A673 (cell line): Measurements from ENCODE around the gene EIF4G1. TPM values are rescaled to one million over a fixed set of nuclear protein-coding genes. Genes with fewer than 3 reads are reported as not detected.
"Not testable (repeated sequence)": the region's sequence is repeated elsewhere in the genome, so short reads cannot be mapped to it uniquely, and the experiment has no call there.

Experiments used
- Bru-seq: library from RNA; stranded (reverse); fragments of 400-500 nt; gene quantifications from one replicate; lab custom pipeline; 2021; lab: Mats Ljungman, UMichigan
- BruChase-seq, 2 experiments: library from RNA; stranded (reverse); fragments of 400-500 nt; gene quantifications; one replicate each; lab custom pipeline; 2021; lab: Mats Ljungman, UMichigan
- BruUV-seq: library from RNA; stranded (reverse); fragments of 400-500 nt; replicated peaks from 2 replicates; lab custom pipeline; 2021; lab: Mats Ljungman, UMichigan
- CTCF ChIA-PET: fragments of 300-600 bp; sonication (Branson Sonifier 250); formaldehyde crosslinking; loops from one replicate; lab custom pipeline; 2022; ENCODE audit warnings: antibody characterized with exemption; lab: Charles Lee
- POLR2A ChIA-PET: fragments of 300-600 bp; sonication (Branson Sonifier 250); formaldehyde crosslinking; loops from one replicate; lab custom pipeline; 2022; ENCODE audit warnings: antibody characterized with exemption; ENCODE audit not compliant: low non-redundant PET; lab: Charles Lee
- DNase-seq: peaks from one replicate; pipeline ENCODE4 v3.0.0-alpha.2; 2015; ENCODE audit warnings: low spot score
- H3K27ac ChIP-seq: fragments of 200-600 bp; sonication (generic); 2 replicates; pipeline ENCODE4 v1.5.1; 2016; ENCODE audit warnings: mixed run types, low read depth, mild to moderate bottlenecking, mixed read lengths, antibody characterized with exemption, low read length; ENCODE audit not compliant: poor library complexity, severe bottlenecking
- H3K27me3 ChIP-seq: fragments of 200-600 bp; sonication (generic); replicated peaks from 2 replicates; pipeline ENCODE4 v1.6.1; 2017; ENCODE audit warnings: mixed run types, low read depth, mild to moderate bottlenecking, mixed read lengths, antibody characterized with exemption, low read length; ENCODE audit not compliant: insufficient read depth, poor library complexity
- H3K36me3 ChIP-seq: fragments of 200-600 bp; sonication (generic); 2 replicates; pipeline ENCODE4 v1.6.1; 2016; ENCODE audit warnings: mixed run types, mild to moderate bottlenecking, mixed read lengths, antibody characterized with exemption, low read length; ENCODE audit not compliant: insufficient read depth, poor library complexity, severe bottlenecking
- H3K4me1 ChIP-seq: fragments of 200-600 bp; sonication (generic); 2 replicates; pipeline ENCODE4 v1.6.1; 2017; ENCODE audit warnings: mixed run types, mild to moderate bottlenecking, mixed read lengths, antibody characterized with exemption, low read length; ENCODE audit not compliant: insufficient read depth, poor library complexity, severe bottlenecking
- H3K4me3 ChIP-seq: fragments of 200-600 bp; sonication (generic); 2 replicates; pipeline ENCODE4 v1.5.1; 2016; ENCODE audit warnings: low read depth, mixed run types, mild to moderate bottlenecking, mixed read lengths, low read length; ENCODE audit not compliant: poor library complexity, severe bottlenecking
- H3K9me3 ChIP-seq: fragments of 200-600 bp; sonication (generic); 2 replicates; pipeline ENCODE4 v1.6.1; 2016; ENCODE audit warnings: mixed run types, low read depth, mild to moderate bottlenecking, mixed read lengths, antibody characterized with exemption, low read length; ENCODE audit not compliant: poor library complexity, severe bottlenecking
- CTCF ChIP-seq: fragments of 300-800, 200-600 bp; sonication (generic); conservative IDR thresholded peaks from 2 replicates; pipeline ENCODE4 v1.5.1; 2017; ENCODE audit warnings: low read depth, mild to moderate bottlenecking, antibody characterized with exemption, low read length, moderate library complexity, mixed read lengths
- EZH2 ChIP-seq: fragments of 200-600 bp; sonication (generic); IDR thresholded peaks from 2 replicates; pipeline ENCODE4 v1.6.1; 2017; ENCODE audit warnings: borderline replicate concordance, low read depth, mild to moderate bottlenecking, mixed read lengths, antibody characterized with exemption, low read length; ENCODE audit not compliant: poor library complexity, severe bottlenecking
- intact Hi-C: fragments of 100-400 bp; cut with micrococcal nuclease; formaldehyde crosslinking; loops from one replicate; pipeline ENCODE4 v1.10.0; 2022; ENCODE audit not compliant: unreplicated experiment
- long read RNA-seq: library from polyadenylated mRNA; stranded (forward); transcript quantifications from one replicate; pipeline ENCODE4 v2.0.0, GENCODE V29; 2022
- total RNA-seq: library from RNA; stranded (reverse); gene quantifications from 2 replicates; pipeline ENCODE4 v1.2.3, GENCODE V29; 2021

Gene EIF4G1, protein sequence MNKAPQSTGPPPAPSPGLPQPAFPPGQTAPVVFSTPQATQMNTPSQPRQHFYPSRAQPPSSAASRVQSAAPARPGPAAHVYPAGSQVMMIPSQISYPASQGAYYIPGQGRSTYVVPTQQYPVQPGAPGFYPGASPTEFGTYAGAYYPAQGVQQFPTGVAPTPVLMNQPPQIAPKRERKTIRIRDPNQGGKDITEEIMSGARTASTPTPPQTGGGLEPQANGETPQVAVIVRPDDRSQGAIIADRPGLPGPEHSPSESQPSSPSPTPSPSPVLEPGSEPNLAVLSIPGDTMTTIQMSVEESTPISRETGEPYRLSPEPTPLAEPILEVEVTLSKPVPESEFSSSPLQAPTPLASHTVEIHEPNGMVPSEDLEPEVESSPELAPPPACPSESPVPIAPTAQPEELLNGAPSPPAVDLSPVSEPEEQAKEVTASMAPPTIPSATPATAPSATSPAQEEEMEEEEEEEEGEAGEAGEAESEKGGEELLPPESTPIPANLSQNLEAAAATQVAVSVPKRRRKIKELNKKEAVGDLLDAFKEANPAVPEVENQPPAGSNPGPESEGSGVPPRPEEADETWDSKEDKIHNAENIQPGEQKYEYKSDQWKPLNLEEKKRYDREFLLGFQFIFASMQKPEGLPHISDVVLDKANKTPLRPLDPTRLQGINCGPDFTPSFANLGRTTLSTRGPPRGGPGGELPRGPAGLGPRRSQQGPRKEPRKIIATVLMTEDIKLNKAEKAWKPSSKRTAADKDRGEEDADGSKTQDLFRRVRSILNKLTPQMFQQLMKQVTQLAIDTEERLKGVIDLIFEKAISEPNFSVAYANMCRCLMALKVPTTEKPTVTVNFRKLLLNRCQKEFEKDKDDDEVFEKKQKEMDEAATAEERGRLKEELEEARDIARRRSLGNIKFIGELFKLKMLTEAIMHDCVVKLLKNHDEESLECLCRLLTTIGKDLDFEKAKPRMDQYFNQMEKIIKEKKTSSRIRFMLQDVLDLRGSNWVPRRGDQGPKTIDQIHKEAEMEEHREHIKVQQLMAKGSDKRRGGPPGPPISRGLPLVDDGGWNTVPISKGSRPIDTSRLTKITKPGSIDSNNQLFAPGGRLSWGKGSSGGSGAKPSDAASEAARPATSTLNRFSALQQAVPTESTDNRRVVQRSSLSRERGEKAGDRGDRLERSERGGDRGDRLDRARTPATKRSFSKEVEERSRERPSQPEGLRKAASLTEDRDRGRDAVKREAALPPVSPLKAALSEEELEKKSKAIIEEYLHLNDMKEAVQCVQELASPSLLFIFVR (N-terminal part only)
- total RNA-seq (475 and 559 TPM in 2 replicates), Bru-seq, nascent RNA (percentile 94 among the genes with signal in this experiment), BruChase-seq, experiment 1, labeled RNA remaining after a 2-hour chase (percentile 97 among the genes with signal in this experiment), BruChase-seq, experiment 2, labeled RNA remaining after a 6-hour chase (percentile 99 among the genes with signal in this experiment)
- long read RNA-seq, full-length matches to known transcripts = 149 of 723 reads
- long read RNA-seq, partial matches to known transcripts = 391 of 723 reads
- long read RNA-seq, other reads (novel, unspliced or antisense) = 183 of 723 reads

GRCh38 chr3:184314363-184314699, at the start of gene EIF4G1:
EIF4G1 (plus strand) TSS chr3:184314606; CDS start chr3:184315797, 1,191 bp downstream.
- intact Hi-C loops = loop anchor here (1.0 kb wide), 1 partner anchor 14 kb away; no protein-coding TSS in a partner anchor
- CTCF ChIA-PET = no interaction called here
- no peaks in the 10 kb centered on the region for H3K27me3 ChIP-seq
- TF ChIP-seq EZH2 (no peak), CTCF (no peak)
- H3K27ac ChIP-seq = peak within 1 kb of the TSS; percentile 92
- no TSS peak for BruUV-seq
- POLR2A ChIA-PET = no interaction called here
- peak; percentile 95 for DNase-seq
- H3K4me1 ChIP-seq = peaks cover 25% of the 10 kb centered on the region
- peaks cover 26% of the 10 kb centered on the region for H3K36me3 ChIP-seq
- H3K4me3 ChIP-seq = peak within 1 kb of the TSS; percentile 93
- no peaks in the 10 kb centered on the region for H3K9me3 ChIP-seq

DNA sequence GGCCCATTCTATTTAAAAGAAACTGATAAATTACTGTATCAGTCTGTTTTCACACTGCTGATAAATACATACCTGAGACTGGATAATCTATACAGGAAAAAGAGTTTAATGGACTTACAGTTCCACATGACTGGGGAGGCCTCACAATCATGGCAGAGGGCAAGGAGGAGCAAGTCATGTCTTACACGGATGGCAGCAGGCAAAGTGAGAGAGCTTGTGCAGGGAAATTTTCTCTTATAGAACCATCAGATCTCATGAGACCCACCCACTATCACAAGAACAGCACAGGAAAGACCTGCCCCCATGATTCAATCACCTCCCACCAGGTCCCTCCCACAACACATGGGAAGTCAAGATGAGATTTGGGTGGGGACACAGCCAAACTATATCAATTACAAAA, 47.2 kb upstream of the EIF4G1 start:
- H3K36me3 ChIP-seq, intact Hi-C loops, H3K4me3 ChIP-seq, H3K27ac ChIP-seq, H3K4me1 ChIP-seq, POLR2A ChIA-PET, CTCF ChIA-PET, BruUV-seq, DNase-seq, H3K9me3 ChIP-seq: not testable (repeated sequence)
- H3K27me3 ChIP-seq = peaks cover 11% of the 10 kb centered on the region

- ChIA-PET POLR2A (no interaction called here), CTCF (interaction anchor here (0.6 kb wide), 1 partner anchor 388 kb away, joined by 8 read pairs; no protein-coding TSS in a partner anchor)
- no peak for DNase-seq
- BruUV-seq = no TSS peak
- peaks cover 24% of the 10 kb centered on the region for H3K27me3 ChIP-seq
- no peaks in the 10 kb centered on the region for H3K4me1 ChIP-seq
- H3K27ac ChIP-seq = no peak overlapping the region
- H3K36me3 ChIP-seq = no peaks in the 10 kb centered on the region
- intact Hi-C loops = no loop called here
- H3K9me3 ChIP-seq = no peaks in the 10 kb centered on the region
- no peak overlapping the region for H3K4me3 ChIP-seq
- TF ChIP-seq CTCF (no peak), EZH2 (no peak)
Observed at GRCh38 chr3:184272269-184272668, 42.1 kb upstream of the EIF4G1 start.
